Colonic mucosa (tissue), 4 donors: ENCODE measurements around the gene KMT2C. TPM values are rescaled to one million over a fixed set of nuclear protein-coding genes. Genes with fewer than 3 reads are reported as not detected.

Experiments used
- DNase-seq: peaks from one replicate; pipeline ENCODE4 v3.0.0-alpha.2; 2020
- H3K27ac ChIP-seq: fragments of 200-600 bp; one replicate; pipeline ENCODE4 v1.8.0; 2021
- H3K27me3 ChIP-seq: fragments of 200-600 bp; one replicate; pipeline ENCODE4 v1.8.0; 2021
- H3K36me3 ChIP-seq: fragments of 200-600 bp; one replicate; pipeline ENCODE4 v1.8.0; 2021
- H3K4me1 ChIP-seq: fragments of 200-600 bp; one replicate; pipeline ENCODE4 v1.8.0; 2021; ENCODE audit warnings: mild to moderate bottlenecking
- H3K4me3 ChIP-seq: fragments of 200-600 bp; one replicate; pipeline ENCODE4 v1.8.0; 2021
- H3K9ac ChIP-seq, 2 donors: one replicate each; pipeline ENCODE4 v1.7.0; 2013; ENCODE audit warnings: control low read depth in 2 of 2, low read depth in 2 of 2, low read length in 2 of 2
- H3K9me3 ChIP-seq: fragments of 200-600 bp; one replicate; pipeline ENCODE4 v1.8.0; 2021
- CTCF ChIP-seq: fragments of 200-600 bp; IDR thresholded peaks from one replicate; pipeline ENCODE4 v1.8.0; 2022; ENCODE audit warnings: antibody characterized with exemption, mild to moderate bottlenecking
- intact Hi-C: fragments of 100-400 bp; cut with DNase I; formaldehyde crosslinking; loops from one replicate; pipeline ENCODE4 v1.14.1; 2022
- total RNA-seq, 2 donors: library from RNA; stranded (reverse); fragmentation: NEBNext Ultra II Directional in 1 of 2; extraction: Animal tissue kit (Norgen Biotek cat#: 25700) in 1 of 2; gene quantifications; one replicate each; pipeline ENCODE4 v1.2.1, GENCODE V29; 2021
- donor health status: healthy.
- donor health status: DM: no; HTN: no; CAD: no.
- donor health status: DM: no; HTN: no; CAD: no.

KMT2C gene
- total RNA-seq, 2 donors from 2014 or later, result 70.9 to 73.3 TPM

GRCh38 chr7:152177681-152178404 is 258.0 kb downstream of the KMT2C start:
- Histone ChIP-seq H3K27me3 (no peaks in the 10 kb centered on the region), H3K4me1 (no peaks in the 10 kb centered on the region), H3K9ac (no peak overlapping the region), H3K4me3 (no peak overlapping the region), H3K36me3 (peaks cover 11% of the 10 kb centered on the region), H3K9me3 (no peaks in the 10 kb centered on the region), H3K27ac (peak overlapping the region; percentile 53)
- TF ChIP-seq CTCF, result no peak
- no peak for DNase-seq
- intact Hi-C loops, result no loop called here

GRCh38 chr7:152176797-152177196 is 259.0 kb downstream of the KMT2C start:
- H3K4me3 ChIP-seq, result no peak overlapping the region
- H3K4me1 ChIP-seq, result no peaks in the 10 kb centered on the region
- DNase-seq, result no peak
- H3K9ac ChIP-seq, result no peak overlapping the region
- no peak overlapping the region for H3K27ac ChIP-seq
- peaks cover 6% of the 10 kb centered on the region for H3K36me3 ChIP-seq
- intact Hi-C loops, result no loop called here
- no peak for TF ChIP-seq CTCF
- no peaks in the 10 kb centered on the region for H3K27me3 ChIP-seq
- H3K9me3 ChIP-seq, result no peaks in the 10 kb centered on the region

- Histone ChIP-seq H3K36me3 (no peaks in the 10 kb centered on the region), H3K27ac (no peak overlapping the region), H3K9ac (no peak overlapping the region), H3K4me3 (no peak overlapping the region), H3K27me3 (no peaks in the 10 kb centered on the region), H3K9me3 (no peaks in the 10 kb centered on the region), H3K4me1 (no peaks in the 10 kb centered on the region)
- no peak for DNase-seq
- intact Hi-C loops, result no loop called here
- no peak for TF ChIP-seq CTCF
Observed at GRCh38 chr7:152173372-152174070, 262.3 kb downstream of the KMT2C start.

GRCh38 chr7:152162287-152162686 is 273.5 kb downstream of the KMT2C start:
- intact Hi-C loops, result no loop called here
- no peaks in the 10 kb centered on the region for H3K27me3 ChIP-seq
- TF ChIP-seq CTCF, result no peak
- no peaks in the 10 kb centered on the region for H3K9me3 ChIP-seq
- peaks cover 10% of the 10 kb centered on the region for H3K36me3 ChIP-seq
- no peak for DNase-seq
- no peaks in the 10 kb centered on the region for H3K4me1 ChIP-seq
- H3K9ac ChIP-seq, result no peak overlapping the region
- no peak overlapping the region for H3K4me3 ChIP-seq
- H3K27ac ChIP-seq, result no peak overlapping the region

GRCh38 chr7:152161171-152161570 is 274.6 kb downstream of the KMT2C start:
- Histone ChIP-seq H3K27me3 (no peaks in the 10 kb centered on the region), H3K4me3 (no peak overlapping the region), H3K9ac (no peak overlapping the region), H3K9me3 (no peaks in the 10 kb centered on the region), H3K27ac (no peak overlapping the region), H3K36me3 (peaks cover 10% of the 10 kb centered on the region), H3K4me1 (no peaks in the 10 kb centered on the region)
- no peak for DNase-seq
- intact Hi-C loops, result no loop called here
- TF ChIP-seq CTCF, result no peak
